HCT116 (cell line): ENCODE measurements around the gene RFX3. TPM values are rescaled to one million over a fixed set of nuclear protein-coding genes. Genes with fewer than 3 reads are reported as not detected.

ENCODE experiments used
- ATAC-seq: fragments of 200-7000 bp; cut with Tn5 transposase; 2 replicates; pipeline ENCODE4 v1.9.1; 2020; ENCODE audit warnings: mild to moderate bottlenecking, moderate library complexity
- BruUV-seq: library from RNA; stranded (reverse); fragments of 400-500 nt; replicated peaks from 2 replicates; lab custom pipeline; 2021; lab: Mats Ljungman, UMichigan
- CTCF ChIA-PET: fragments of 300-600 bp; sonication (Branson Sonifier 250); formaldehyde crosslinking; loops from one replicate; lab custom pipeline; 2021; ENCODE audit warnings: antibody characterized with exemption; lab: Charles Lee
- POLR2A ChIA-PET: fragments of 300-600, 350-600 bp; sonication (Branson Sonifier 250); formaldehyde crosslinking; loops from one replicate; lab custom pipeline; 2021; ENCODE audit warnings: antibody characterized with exemption; lab: Charles Lee
- RAD21 ChIA-PET, 2 experiments: fragments of 300-600 bp; sonication (Branson Sonifier 250); formaldehyde crosslinking; loops; one replicate each; lab custom pipeline; 2023; ENCODE audit warnings: low total read pairs in 2 of 2; ENCODE audit not compliant: uncharacterized antibody in 2 of 2, unreplicated experiment in 2 of 2, low non-redundant PET in 1 of 2; lab: Charles Lee
- DNase-seq: peaks from one replicate; pipeline ENCODE4 v3.0.0-alpha.2; 2010; ENCODE audit warnings: low read depth, low spot score
- H2AFZ ChIP-seq: fragments of 200-600 bp; shearing (Covaris generic), sonication (generic); 2 replicates; pipeline ENCODE4 v1.6.1; 2017; ENCODE audit warnings: low read depth, mixed run types, mixed read lengths, antibody characterized with exemption, low read length; ENCODE audit not compliant: poor library complexity, severe bottlenecking
- H3K27ac ChIP-seq: 2 replicates; pipeline ENCODE4 v1.5.1; 2012; ENCODE audit warnings: low read depth, low read length
- H3K27me3 ChIP-seq: fragments of 200-600 bp; sonication (generic); 2 replicates; pipeline ENCODE4 v1.6.1; 2016; ENCODE audit warnings: mixed run types, low read length, mixed read lengths; ENCODE audit not compliant: insufficient read depth
- H3K36me3 ChIP-seq, 2 experiments: fragments of 200-500 bp in 1 of 2; fragments of 200-600 bp in 1 of 2; sonication (Bioruptor generic) in 1 of 2; sonication (generic) in 1 of 2; 2 replicates each; pipeline versions ENCODE4 v1.5.1 to v1.6.1; 2014 to 2016; ENCODE audit warnings: low read length in 2 of 2, inconsistent platforms in 1 of 2, mixed read lengths in 1 of 2, mixed run types in 1 of 2; ENCODE audit not compliant: insufficient read depth in 2 of 2, control insufficient read depth in 1 of 2
- H3K4me1 ChIP-seq, 2 experiments: fragments of 200-600 bp in 1 of 2; sonication (generic) in 1 of 2; 2 replicates each; pipeline versions ENCODE4 v1.5.1 to v1.6.1; 2012 to 2017; ENCODE audit warnings: low read length in 2 of 2, inconsistent platforms in 1 of 2, mild to moderate bottlenecking in 1 of 2, mixed read lengths in 1 of 2, mixed run types in 1 of 2, moderate library complexity in 1 of 2; ENCODE audit not compliant: insufficient read depth in 2 of 2, control insufficient read depth in 1 of 2
- H3K4me2 ChIP-seq: fragments of 200-600 bp; sonication (generic); 2 replicates; pipeline ENCODE4 v1.6.1; 2017; ENCODE audit warnings: mixed run types, low read length, mixed read lengths
- H3K4me3 ChIP-seq, 2 experiments: fragments of 200-600 bp in 1 of 2; sonication (generic) in 1 of 2; replicated peaks in 1 of 2; 2 replicates each; pipeline ENCODE4 v1.5.1; 2011 to 2016; ENCODE audit warnings: low read length in 2 of 2, control low read depth in 1 of 2, low read depth in 1 of 2, mild to moderate bottlenecking in 1 of 2, mixed read lengths in 1 of 2, mixed run types in 1 of 2
- H3K79me2 ChIP-seq: fragments of 200-600 bp; sonication (generic); 2 replicates; pipeline ENCODE4 v1.6.1; 2017; ENCODE audit warnings: mild to moderate bottlenecking, mixed run types, low read length, moderate library complexity, mixed read lengths; ENCODE audit not compliant: insufficient read depth
- H3K9ac ChIP-seq: fragments of 200-600 bp; sonication (generic); 2 replicates; pipeline ENCODE4 v1.6.1; 2016; ENCODE audit warnings: low read length, mixed read lengths
- H3K9me2 ChIP-seq: fragments of 200-600 bp; sonication (generic), shearing (Covaris generic); 2 replicates; pipeline ENCODE4 v1.6.1; 2017; ENCODE audit warnings: mixed run types, mild to moderate bottlenecking, moderate library complexity; ENCODE audit not compliant: insufficient read depth
- H3K9me3 ChIP-seq, 2 experiments: fragments of 200-500 bp in 1 of 2; fragments of 200-600 bp in 1 of 2; sonication (Bioruptor generic) in 1 of 2; sonication (generic) in 1 of 2; 2 replicates each; pipeline ENCODE4 v1.6.1; 2014 to 2017; ENCODE audit warnings: low read length in 2 of 2, mixed read lengths in 2 of 2, inconsistent platforms in 1 of 2, low read depth in 1 of 2, mild to moderate bottlenecking in 1 of 2, mixed run types in 1 of 2, moderate library complexity in 1 of 2; ENCODE audit not compliant: control insufficient read depth in 1 of 2, insufficient read depth in 1 of 2
- H4K20me1 ChIP-seq: fragments of 200-600 bp; sonication (generic), shearing (Covaris generic); 2 replicates; pipeline ENCODE4 v1.6.1; 2017; ENCODE audit warnings: mixed run types, mild to moderate bottlenecking, moderate library complexity; ENCODE audit not compliant: insufficient read depth
- CEBPB ChIP-seq: IDR thresholded peaks from 2 replicates; pipeline ENCODE4 v1.6.1; 2012; ENCODE audit warnings: low read depth
- EGR1 ChIP-seq: IDR thresholded peaks from 2 replicates; pipeline ENCODE4 v1.6.1; 2012; ENCODE audit warnings: low read depth
- ELF1 ChIP-seq: IDR thresholded peaks from 2 replicates; pipeline ENCODE4 v1.6.1; 2012; ENCODE audit warnings: low read depth, borderline replicate concordance
- EZH2 ChIP-seq: fragments of 200-600 bp; sonication (generic); IDR thresholded peaks from 2 replicates; pipeline ENCODE4 v1.6.1; 2017; ENCODE audit warnings: antibody characterized with exemption, mixed run types
- EZH2phosphoT487 ChIP-seq: fragments of 200-600 bp; IDR thresholded peaks from 2 replicates; pipeline ENCODE4 v1.6.1; 2018; ENCODE audit warnings: antibody characterized with exemption, borderline replicate concordance
- FOSL1 ChIP-seq: IDR thresholded peaks from 2 replicates; pipeline ENCODE4 v1.6.1; 2012; ENCODE audit warnings: low read depth
- JUND ChIP-seq: IDR thresholded peaks from 2 replicates; pipeline ENCODE4 v1.6.1; 2012
- POLR2AphosphoS5 ChIP-seq: IDR thresholded peaks from 2 replicates; pipeline ENCODE4 v1.6.1; 2011; ENCODE audit warnings: mild to moderate bottlenecking, low read depth, low read length, moderate library complexity
- RAD21 ChIP-seq: IDR thresholded peaks from 2 replicates; pipeline ENCODE4 v1.6.1; 2012; ENCODE audit warnings: low read depth, mild to moderate bottlenecking
- SIN3A ChIP-seq: IDR thresholded peaks from 2 replicates; pipeline ENCODE4 v1.6.1; 2012; ENCODE audit warnings: low read depth
- SP1 ChIP-seq: IDR thresholded peaks from 2 replicates; pipeline ENCODE4 v1.6.1; 2012; ENCODE audit warnings: low read depth
- SRF ChIP-seq: IDR thresholded peaks from 2 replicates; pipeline ENCODE4 v1.6.1; 2012; ENCODE audit warnings: low read depth
- TCF7L2 ChIP-seq: IDR thresholded peaks from 2 replicates; pipeline ENCODE4 v1.7.0; 2011; ENCODE audit warnings: borderline replicate concordance, inconsistent platforms; ENCODE audit not compliant: insufficient read depth, insufficient read length; ENCODE audit errors: extremely low read depth
- YY1 ChIP-seq: IDR thresholded peaks from 2 replicates; pipeline ENCODE4 v1.6.1; 2011; ENCODE audit warnings: low read length, low read depth, moderate library complexity, mild to moderate bottlenecking; ENCODE audit not compliant: insufficient replicate concordance; ENCODE audit errors: extremely low read depth
- ZFX ChIP-seq: fragments of 450-650 bp; IDR thresholded peaks from 2 replicates; pipeline ENCODE4 v1.6.1; 2017
- intact Hi-C: fragments of 100-400 bp; cut with micrococcal nuclease; formaldehyde crosslinking; loops from 2 replicates; pipeline ENCODE4 v1.10.0; 2022
- total RNA-seq: library from RNA; stranded (reverse); gene quantifications from one replicate; pipeline ENCODE4 v1.2.1, GENCODE V29; 2021; ENCODE audit not compliant: unreplicated experiment
- TF ChIP-seq, protein P1 (sequence below): IDR thresholded peaks from 2 replicates; pipeline ENCODE4 v1.6.1; 2012
- TF ChIP-seq, protein P2 (sequence below): IDR thresholded peaks from 2 replicates; pipeline ENCODE4 v1.6.1; 2012; ENCODE audit warnings: low read depth
- TF ChIP-seq, protein P3 (sequence below), 3 experiments: fragments of 200-600 bp in 1 of 3; sonication (generic) in 1 of 3; IDR thresholded peaks in 2 of 3; conservative IDR thresholded peaks in 1 of 3; 2 replicates each; pipeline ENCODE4 v1.5.1; 2012 to 2017; ENCODE audit warnings: low read depth in 2 of 3, low read length in 2 of 3, antibody characterized with exemption in 1 of 3, borderline replicate concordance in 1 of 3, control low read depth in 1 of 3, mild to moderate bottlenecking in 1 of 3, mixed read lengths in 1 of 3, mixed run types in 1 of 3, moderate library complexity in 1 of 3; ENCODE audit not compliant: insufficient read depth in 1 of 3
- TF ChIP-seq, protein P4 (sequence below): IDR thresholded peaks from 2 replicates; pipeline ENCODE4 v1.6.1; 2012
- TF ChIP-seq, protein P5 (sequence below): IDR thresholded peaks from 2 replicates; pipeline ENCODE4 v1.6.1; 2011; ENCODE audit warnings: mild to moderate bottlenecking, low read length, moderate library complexity; ENCODE audit not compliant: insufficient replicate concordance; ENCODE audit errors: extremely low read depth

Gene RFX3
- total RNA-seq, 1 experiment from 2014 or later = 11.8 TPM

DNA sequence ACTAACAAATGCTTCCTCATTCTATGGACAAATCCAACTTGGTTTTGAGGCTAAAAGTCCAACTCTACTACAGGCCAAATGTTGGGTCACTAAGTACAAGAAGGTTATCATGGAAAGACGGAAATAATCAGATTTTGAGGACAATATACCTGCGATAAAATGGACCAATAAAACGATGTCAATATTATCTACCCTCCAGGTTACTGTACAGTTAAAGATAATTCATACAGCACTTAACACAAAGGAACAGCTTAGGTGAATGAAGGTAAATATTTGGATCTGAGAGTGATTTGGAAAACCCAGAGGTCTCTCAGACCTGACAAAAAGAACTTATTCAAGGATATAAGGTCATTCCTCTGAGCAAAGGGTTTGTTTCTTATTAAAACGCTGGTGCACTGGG lies 352.4 kb downstream of the RFX3 start:
- intact Hi-C loops = no loop called here
- Histone ChIP-seq H3K4me3 (no peak overlapping the region), H3K9me3 (no peaks in the 10 kb centered on the region), H3K27me3 (peaks cover 77% of the 10 kb centered on the region), H3K36me3 (no peaks in the 10 kb centered on the region), H3K4me1 (no peaks in the 10 kb centered on the region), H3K9ac (no peak overlapping the region), H4K20me1 (no peaks in the 10 kb centered on the region), H3K4me2 (no peak overlapping the region), H3K27ac (no peak overlapping the region), H3K79me2 (no peaks in the 10 kb centered on the region), H3K9me2 (no peaks in the 10 kb centered on the region), H2AFZ (no peak overlapping the region)
- DNase-seq (no peak), ATAC-seq (no peak)
- BruUV-seq = no TSS peak
- no peak for TF ChIP-seq CEBPB
- no peak for TF ChIP-seq EGR1
- no peak for TF ChIP-seq SP1
- no peak for TF ChIP-seq FOSL1
- TF ChIP-seq EZH2 = no peak
- no peak for TF ChIP-seq ZFX
- no peak for TF ChIP-seq SIN3A
- TF ChIP-seq, protein P1, sequence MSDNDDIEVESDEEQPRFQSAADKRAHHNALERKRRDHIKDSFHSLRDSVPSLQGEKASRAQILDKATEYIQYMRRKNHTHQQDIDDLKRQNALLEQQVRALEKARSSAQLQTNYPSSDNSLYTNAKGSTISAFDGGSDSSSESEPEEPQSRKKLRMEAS = no peak
- TF ChIP-seq, protein P2, sequence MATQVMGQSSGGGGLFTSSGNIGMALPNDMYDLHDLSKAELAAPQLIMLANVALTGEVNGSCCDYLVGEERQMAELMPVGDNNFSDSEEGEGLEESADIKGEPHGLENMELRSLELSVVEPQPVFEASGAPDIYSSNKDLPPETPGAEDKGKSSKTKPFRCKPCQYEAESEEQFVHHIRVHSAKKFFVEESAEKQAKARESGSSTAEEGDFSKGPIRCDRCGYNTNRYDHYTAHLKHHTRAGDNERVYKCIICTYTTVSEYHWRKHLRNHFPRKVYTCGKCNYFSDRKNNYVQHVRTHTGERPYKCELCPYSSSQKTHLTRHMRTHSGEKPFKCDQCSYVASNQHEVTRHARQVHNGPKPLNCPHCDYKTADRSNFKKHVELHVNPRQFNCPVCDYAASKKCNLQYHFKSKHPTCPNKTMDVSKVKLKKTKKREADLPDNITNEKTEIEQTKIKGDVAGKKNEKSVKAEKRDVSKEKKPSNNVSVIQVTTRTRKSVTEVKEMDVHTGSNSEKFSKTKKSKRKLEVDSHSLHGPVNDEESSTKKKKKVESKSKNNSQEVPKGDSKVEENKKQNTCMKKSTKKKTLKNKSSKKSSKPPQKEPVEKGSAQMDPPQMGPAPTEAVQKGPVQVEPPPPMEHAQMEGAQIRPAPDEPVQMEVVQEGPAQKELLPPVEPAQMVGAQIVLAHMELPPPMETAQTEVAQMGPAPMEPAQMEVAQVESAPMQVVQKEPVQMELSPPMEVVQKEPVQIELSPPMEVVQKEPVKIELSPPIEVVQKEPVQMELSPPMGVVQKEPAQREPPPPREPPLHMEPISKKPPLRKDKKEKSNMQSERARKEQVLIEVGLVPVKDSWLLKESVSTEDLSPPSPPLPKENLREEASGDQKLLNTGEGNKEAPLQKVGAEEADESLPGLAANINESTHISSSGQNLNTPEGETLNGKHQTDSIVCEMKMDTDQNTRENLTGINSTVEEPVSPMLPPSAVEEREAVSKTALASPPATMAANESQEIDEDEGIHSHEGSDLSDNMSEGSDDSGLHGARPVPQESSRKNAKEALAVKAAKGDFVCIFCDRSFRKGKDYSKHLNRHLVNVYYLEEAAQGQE = no peak
- no peak for TF ChIP-seq TCF7L2
- TF ChIP-seq ELF1 = no peak
- no peak for TF ChIP-seq EZH2phosphoT487
- no peak for TF ChIP-seq POLR2AphosphoS5
- no peak for TF ChIP-seq YY1
- TF ChIP-seq, protein P3, sequence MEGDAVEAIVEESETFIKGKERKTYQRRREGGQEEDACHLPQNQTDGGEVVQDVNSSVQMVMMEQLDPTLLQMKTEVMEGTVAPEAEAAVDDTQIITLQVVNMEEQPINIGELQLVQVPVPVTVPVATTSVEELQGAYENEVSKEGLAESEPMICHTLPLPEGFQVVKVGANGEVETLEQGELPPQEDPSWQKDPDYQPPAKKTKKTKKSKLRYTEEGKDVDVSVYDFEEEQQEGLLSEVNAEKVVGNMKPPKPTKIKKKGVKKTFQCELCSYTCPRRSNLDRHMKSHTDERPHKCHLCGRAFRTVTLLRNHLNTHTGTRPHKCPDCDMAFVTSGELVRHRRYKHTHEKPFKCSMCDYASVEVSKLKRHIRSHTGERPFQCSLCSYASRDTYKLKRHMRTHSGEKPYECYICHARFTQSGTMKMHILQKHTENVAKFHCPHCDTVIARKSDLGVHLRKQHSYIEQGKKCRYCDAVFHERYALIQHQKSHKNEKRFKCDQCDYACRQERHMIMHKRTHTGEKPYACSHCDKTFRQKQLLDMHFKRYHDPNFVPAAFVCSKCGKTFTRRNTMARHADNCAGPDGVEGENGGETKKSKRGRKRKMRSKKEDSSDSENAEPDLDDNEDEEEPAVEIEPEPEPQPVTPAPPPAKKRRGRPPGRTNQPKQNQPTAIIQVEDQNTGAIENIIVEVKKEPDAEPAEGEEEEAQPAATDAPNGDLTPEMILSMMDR (IDR thresholded peaks at IDR 0.05 in 2 of 3, conservative IDR thresholded peaks at IDR 0.05 in 1 of 3; ENCODE audit: borderline replicate concordance in 1 of 3, insufficient read depth in 1 of 3, low read depth in 2 of 3, low read length in 2 of 3) = no peak
- TF ChIP-seq JUND = no peak
- TF ChIP-seq SRF = no peak
- no peak for TF ChIP-seq RAD21
- TF ChIP-seq, protein P4, sequence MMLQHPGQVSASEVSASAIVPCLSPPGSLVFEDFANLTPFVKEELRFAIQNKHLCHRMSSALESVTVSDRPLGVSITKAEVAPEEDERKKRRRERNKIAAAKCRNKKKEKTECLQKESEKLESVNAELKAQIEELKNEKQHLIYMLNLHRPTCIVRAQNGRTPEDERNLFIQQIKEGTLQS = no peak
- TF ChIP-seq, protein P5, sequence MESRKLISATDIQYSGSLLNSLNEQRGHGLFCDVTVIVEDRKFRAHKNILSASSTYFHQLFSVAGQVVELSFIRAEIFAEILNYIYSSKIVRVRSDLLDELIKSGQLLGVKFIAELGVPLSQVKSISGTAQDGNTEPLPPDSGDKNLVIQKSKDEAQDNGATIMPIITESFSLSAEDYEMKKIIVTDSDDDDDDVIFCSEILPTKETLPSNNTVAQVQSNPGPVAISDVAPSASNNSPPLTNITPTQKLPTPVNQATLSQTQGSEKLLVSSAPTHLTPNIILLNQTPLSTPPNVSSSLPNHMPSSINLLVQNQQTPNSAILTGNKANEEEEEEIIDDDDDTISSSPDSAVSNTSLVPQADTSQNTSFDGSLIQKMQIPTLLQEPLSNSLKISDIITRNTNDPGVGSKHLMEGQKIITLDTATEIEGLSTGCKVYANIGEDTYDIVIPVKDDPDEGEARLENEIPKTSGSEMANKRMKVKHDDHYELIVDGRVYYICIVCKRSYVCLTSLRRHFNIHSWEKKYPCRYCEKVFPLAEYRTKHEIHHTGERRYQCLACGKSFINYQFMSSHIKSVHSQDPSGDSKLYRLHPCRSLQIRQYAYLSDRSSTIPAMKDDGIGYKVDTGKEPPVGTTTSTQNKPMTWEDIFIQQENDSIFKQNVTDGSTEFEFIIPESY = no peak
- POLR2A ChIA-PET = no interaction called here
- CTCF ChIA-PET = no interaction called here
- RAD21 ChIA-PET = no interaction called here
